ENCODE measurements around the gene CDK3.
"Not testable (repeated sequence)": the region's sequence is repeated elsewhere in the genome, so short reads cannot be mapped to it uniquely, and the experiment has no call there.

Gene CDK3

DNA sequence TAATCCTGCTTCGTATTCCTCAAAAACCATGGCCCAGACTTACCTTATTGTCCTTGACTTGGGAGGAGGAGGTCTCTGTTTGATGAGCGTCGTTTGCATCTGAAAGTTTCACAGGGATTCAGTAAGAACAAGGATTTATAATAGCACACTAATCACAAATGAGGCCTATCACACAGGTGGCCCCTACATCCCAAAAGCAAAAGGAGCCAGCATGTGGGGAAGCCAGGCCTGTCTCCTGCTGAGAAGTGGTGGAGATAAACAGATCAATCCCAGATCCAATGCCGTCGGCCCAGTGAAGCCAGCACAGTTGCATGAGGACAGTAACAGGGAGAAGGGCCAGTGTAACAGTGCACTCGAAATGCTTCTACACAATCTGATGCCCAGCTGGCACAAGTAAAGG, 39.7 kb downstream of the CDK3 start:
- POLR2A ChIA-PET, result no interaction called here

DNA sequence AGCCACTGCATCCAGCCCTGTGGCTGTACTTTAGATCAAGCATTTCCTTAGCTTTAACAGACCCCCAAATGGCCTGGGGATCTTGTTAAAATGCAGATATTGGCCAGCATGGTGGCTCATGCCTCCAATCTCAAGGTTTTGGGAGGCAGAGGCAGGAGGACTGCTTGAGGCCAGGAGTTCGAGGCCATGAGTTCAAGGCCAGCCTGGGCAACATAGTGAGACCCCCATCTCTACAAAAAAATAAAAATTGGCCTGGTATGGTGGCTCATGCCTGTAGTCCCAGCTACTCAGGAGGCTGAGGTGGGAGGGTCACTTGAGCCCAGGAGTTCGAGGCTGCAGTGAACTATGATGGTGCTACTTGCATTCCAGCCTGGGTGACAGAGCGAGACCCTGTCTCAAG, 42.2 kb downstream of the CDK3 start:
- POLR2A ChIA-PET, result interaction anchor here (0.7 kb wide), 1 partner anchor 46 kb away, joined by 3 read pairs; no protein-coding TSS in a partner anchor
- not testable (repeated sequence) for DNase-seq (ENCODE audit: extremely low spot score)
- CTCF ChIA-PET, result interaction anchor here (0.7 to 3.2 kb wide), 5 partner anchors 15 to 237 kb away, joined by 3 to 19 read pairs (median 4); no protein-coding TSS in a partner anchor

More for the DNA sequence above, 39.7 kb downstream of the CDK3 start:
- no peak for DNase-seq (ENCODE audit: extremely low spot score)
- CTCF ChIA-PET, result interaction anchor here (0.8 to 3.2 kb wide), 4 partner anchors 26 to 259 kb away, joined by 3 to 10 read pairs (median 4); no protein-coding TSS in a partner anchor
- TF ChIP-seq, protein P1, sequence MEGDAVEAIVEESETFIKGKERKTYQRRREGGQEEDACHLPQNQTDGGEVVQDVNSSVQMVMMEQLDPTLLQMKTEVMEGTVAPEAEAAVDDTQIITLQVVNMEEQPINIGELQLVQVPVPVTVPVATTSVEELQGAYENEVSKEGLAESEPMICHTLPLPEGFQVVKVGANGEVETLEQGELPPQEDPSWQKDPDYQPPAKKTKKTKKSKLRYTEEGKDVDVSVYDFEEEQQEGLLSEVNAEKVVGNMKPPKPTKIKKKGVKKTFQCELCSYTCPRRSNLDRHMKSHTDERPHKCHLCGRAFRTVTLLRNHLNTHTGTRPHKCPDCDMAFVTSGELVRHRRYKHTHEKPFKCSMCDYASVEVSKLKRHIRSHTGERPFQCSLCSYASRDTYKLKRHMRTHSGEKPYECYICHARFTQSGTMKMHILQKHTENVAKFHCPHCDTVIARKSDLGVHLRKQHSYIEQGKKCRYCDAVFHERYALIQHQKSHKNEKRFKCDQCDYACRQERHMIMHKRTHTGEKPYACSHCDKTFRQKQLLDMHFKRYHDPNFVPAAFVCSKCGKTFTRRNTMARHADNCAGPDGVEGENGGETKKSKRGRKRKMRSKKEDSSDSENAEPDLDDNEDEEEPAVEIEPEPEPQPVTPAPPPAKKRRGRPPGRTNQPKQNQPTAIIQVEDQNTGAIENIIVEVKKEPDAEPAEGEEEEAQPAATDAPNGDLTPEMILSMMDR (IDR thresholded peaks at IDR 0.05; ENCODE audit: control extremely low read depth, extremely low read depth, low read depth, missing control alignments), result no peak

DNA sequence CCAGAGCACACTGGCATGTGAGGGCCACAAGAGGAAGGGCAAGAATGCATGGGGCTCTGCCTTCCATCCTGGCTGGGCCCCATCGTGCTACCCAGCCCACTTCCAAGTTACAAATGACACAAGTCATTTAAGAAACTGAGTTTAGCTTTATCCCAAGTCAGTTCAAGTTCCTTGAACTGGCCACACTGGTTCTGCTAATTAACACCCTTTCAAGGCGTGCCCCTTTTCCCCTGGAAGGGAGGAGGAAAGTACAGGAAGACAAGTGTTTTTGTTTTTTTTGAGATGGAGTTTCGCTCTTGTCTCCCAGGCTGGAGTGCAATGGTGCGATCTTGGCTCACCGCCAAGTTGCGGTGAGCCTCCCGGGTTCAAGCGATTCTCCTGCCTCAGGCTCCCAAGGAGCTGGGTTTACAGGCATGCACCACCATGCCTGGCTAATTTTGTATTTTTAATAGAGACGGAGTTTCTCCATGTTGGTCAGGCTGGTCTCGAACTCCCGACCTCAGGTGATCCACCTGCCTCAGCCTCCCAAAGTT, 43.9 kb downstream of the CDK3 start:
- POLR2A ChIA-PET; DNase-seq (ENCODE audit: extremely low spot score); CTCF ChIA-PET: not testable (repeated sequence)

DNA sequence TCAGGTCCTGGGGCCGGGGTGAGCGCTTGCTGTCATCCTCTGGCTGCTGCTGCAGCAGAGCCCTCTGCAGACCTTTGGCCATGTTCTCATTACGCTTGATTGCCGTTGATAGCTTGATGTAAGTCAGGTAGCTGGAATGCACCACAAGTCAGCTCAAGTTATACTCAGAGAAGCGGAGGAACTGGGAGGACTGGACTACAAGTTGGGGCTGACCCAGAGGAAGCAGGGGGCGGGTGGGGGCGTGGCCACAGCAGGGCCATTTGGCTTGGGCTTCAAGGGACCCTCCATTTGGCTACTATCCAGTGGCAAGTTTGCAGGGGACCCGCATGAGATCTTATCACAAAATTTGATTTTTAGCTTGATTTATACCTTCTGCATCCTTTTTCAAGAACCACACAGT, 45.4 kb downstream of the CDK3 start:
- POLR2A ChIA-PET, result no interaction called here
- TF ChIP-seq, protein P1 (IDR thresholded peaks at IDR 0.05; ENCODE audit: control extremely low read depth, extremely low read depth, low read depth, missing control alignments), result no peak
- DNase-seq (ENCODE audit: extremely low spot score), result no peak
- CTCF ChIA-PET, result interaction anchor here (0.9 to 2.2 kb wide), 5 partner anchors 12 to 141 kb away, joined by 3 to 9 read pairs (median 3); no protein-coding TSS in a partner anchor

DNA sequence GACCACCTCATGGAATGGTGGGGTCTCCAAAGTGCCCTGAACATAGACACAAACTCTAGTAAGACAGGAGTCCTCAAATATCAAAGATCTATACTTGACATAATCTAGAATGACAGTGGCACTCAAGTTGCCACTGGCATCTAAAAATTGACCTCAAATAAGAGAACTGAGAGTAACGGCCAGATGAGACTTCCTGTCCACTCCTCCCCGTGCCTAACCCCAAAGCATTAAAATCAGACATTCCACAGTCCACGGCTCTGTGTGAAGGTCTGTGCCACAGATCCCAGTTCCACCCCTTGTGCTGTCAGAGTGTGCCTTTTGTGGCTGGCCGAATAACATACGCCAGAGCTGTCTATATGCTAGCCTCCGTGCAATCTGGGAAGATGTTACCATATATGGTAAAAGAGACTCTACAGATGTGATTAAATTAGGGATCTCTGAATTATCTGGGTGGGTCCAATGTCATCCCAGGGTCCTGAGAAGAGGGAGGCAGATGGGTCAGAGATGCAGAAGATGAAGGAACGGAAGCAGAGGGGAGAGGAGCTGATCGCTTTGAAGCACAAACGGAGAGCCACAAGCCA, 47.5 kb downstream of the CDK3 start:
- no peak for DNase-seq (ENCODE audit: extremely low spot score)
- ChIA-PET CTCF (interaction anchor here (1.4 to 1.6 kb wide), 2 partner anchors 14 to 232 kb away, joined by 3 to 4 read pairs; no protein-coding TSS in a partner anchor), POLR2A (no interaction called here)
- TF ChIP-seq, protein P1 (IDR thresholded peaks at IDR 0.05; ENCODE audit: control extremely low read depth, extremely low read depth, low read depth, missing control alignments), result no peak

DNA sequence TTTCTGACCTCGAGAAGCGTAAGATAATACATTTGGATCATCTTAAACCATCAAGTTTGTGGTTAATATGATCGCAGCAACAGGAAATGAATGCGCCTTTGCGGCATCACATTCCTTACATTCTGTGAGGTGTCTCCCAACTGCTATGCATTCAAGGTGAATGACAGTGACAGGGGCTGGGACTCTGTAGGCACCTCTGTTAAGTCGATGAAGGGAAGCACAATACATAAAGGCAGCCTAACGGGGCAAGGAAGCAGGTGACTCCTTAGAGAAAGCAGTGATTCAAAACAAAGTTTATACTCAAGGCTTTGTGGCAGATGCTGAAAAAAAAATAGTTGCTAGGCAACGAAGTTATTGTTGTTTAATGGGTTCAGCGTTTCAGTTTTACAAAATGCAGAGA, 48.1 kb downstream of the CDK3 start:
- POLR2A ChIA-PET, result no interaction called here
- CTCF ChIA-PET, result interaction anchor here (1.7 kb wide), 1 partner anchor 43 kb away, joined by 6 read pairs; no protein-coding TSS in a partner anchor
- no peak for DNase-seq (ENCODE audit: extremely low spot score)
- TF ChIP-seq, protein P1 (IDR thresholded peaks at IDR 0.05; ENCODE audit: control extremely low read depth, extremely low read depth, low read depth, missing control alignments), result no peak

DNA sequence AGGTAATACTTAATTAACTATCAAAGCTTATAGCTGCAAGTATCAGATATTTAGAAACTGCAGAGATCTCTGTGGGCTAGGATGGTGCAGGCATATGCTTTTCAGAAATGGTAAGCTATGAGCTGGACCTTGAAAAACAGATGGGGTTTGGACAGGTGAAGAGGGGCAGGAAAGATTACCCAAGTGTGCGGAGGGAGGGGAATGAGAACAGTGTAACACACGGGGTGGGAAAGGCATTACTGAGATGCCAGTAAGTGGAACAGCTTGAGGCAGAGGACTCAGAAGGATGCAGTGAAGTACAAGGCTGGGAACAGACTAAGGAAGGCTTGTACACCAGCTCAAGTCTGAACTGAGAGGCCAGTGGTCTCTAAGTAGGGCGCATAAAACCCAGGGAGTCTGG, 48.6 kb downstream of the CDK3 start:
- TF ChIP-seq, protein P1 (IDR thresholded peaks at IDR 0.05; ENCODE audit: control extremely low read depth, extremely low read depth, low read depth, missing control alignments), result no peak
- no peak for DNase-seq (ENCODE audit: extremely low spot score)
- CTCF ChIA-PET, result interaction anchor here (0.9 to 1.7 kb wide), 3 partner anchors 12 to 44 kb away, joined by 3 to 6 read pairs (median 4); no protein-coding TSS in a partner anchor
- POLR2A ChIA-PET, result no interaction called here
